GM19397 (cell line): ENCODE results near the gene FGF14.
A peak's percentile ranks its signal among the peaks of the same experiment; 100 is the strongest.
"Not testable (repeated sequence)": the region's sequence is repeated elsewhere in the genome, so short reads cannot be mapped to it uniquely, and the experiment has no call there.

Experiments
- ATAC-seq: cut with Tn5 transposase; IDR thresholded peaks from one replicate; pipeline ENCODE4 v1.9.1; 2021; ENCODE audit warnings: mild to moderate bottlenecking, moderate library complexity; ENCODE audit not compliant: unreplicated experiment

The FGF14 gene

GRCh38 chr13:101893021-101893420, 508.8 kb downstream of the FGF14 start:
- ATAC-seq: no peak

GRCh38 chr13:101892296-101892695, 509.6 kb downstream of the FGF14 start:
- ATAC-seq: no peak

GRCh38 chr13:101881593-101881992, 520.3 kb downstream of the FGF14 start:
- ATAC-seq: no peak

GRCh38 chr13:101880581-101880980, 521.3 kb downstream of the FGF14 start:
- ATAC-seq: no peak

- ATAC-seq: no peak
Measured at GRCh38 chr13:101876951-101877350, 524.9 kb downstream of the FGF14 start.

- no peak for ATAC-seq
Measured at GRCh38 chr13:101875717-101876393, 526.0 kb downstream of the FGF14 start.

- ATAC-seq: no peak
Measured at GRCh38 chr13:101875091-101875490, 526.8 kb downstream of the FGF14 start.

GRCh38 chr13:101869553-101869952, 532.3 kb downstream of the FGF14 start:
- ATAC-seq: peak; percentile 93

- ATAC-seq: peak; percentile 38
Measured at GRCh38 chr13:101868585-101869469, 533.0 kb downstream of the FGF14 start.

GRCh38 chr13:101866889-101867581, 534.8 kb downstream of the FGF14 start:
- no peak for ATAC-seq

GRCh38 chr13:101858860-101859259, 543.0 kb downstream of the FGF14 start:
- no peak for ATAC-seq

- no peak for ATAC-seq
Measured at GRCh38 chr13:101846701-101847100, 555.1 kb downstream of the FGF14 start.

- no peak for ATAC-seq
Measured at GRCh38 chr13:101846249-101846648, 555.6 kb downstream of the FGF14 start.

- ATAC-seq: no peak
Measured at GRCh38 chr13:101845245-101846020, 556.4 kb downstream of the FGF14 start.

GRCh38 chr13:101841698-101842097, 560.1 kb downstream of the FGF14 start:
- no peak for ATAC-seq

- no peak for ATAC-seq
Measured at GRCh38 chr13:101838323-101838722, 563.5 kb downstream of the FGF14 start.

- not testable (repeated sequence) for ATAC-seq
Measured at GRCh38 chr13:101837778-101838177, 564.1 kb downstream of the FGF14 start.

GRCh38 chr13:101837288-101837687, 564.6 kb downstream of the FGF14 start:
- no peak for ATAC-seq

- ATAC-seq: no peak
Measured at GRCh38 chr13:101835920-101836319, 565.9 kb downstream of the FGF14 start.

GRCh38 chr13:101833671-101834070, 568.2 kb downstream of the FGF14 start:
- ATAC-seq: no peak

- no peak for ATAC-seq
Measured at GRCh38 chr13:101830035-101830434, 571.8 kb downstream of the FGF14 start.
